Activated T-helper 1 cell treated with anti-CD3 and anti-CD28 coated beads, Interleukin-12 subunit alpha, Interleukin-12 subunit beta, Interleukin-2, Interleukin-4 antibody, amounts not matched to agents 30 ng/mL and 10 ng/mL and 1 ng/mL, durations not matched to agents 14 hours and 24 hours and 36 hours (primary cell): ENCODE measurements around the gene LRRN2. TPM values are rescaled to one million over a fixed set of nuclear protein-coding genes. Genes with fewer than 3 reads are reported as not detected.
"Not testable (repeated sequence)": the region's sequence is repeated elsewhere in the genome, so short reads cannot be mapped to it uniquely, and the experiment has no call there.

Experiments used
- DNase-seq: peaks from one replicate; pipeline ENCODE4 v3.0.0; 2021; ENCODE audit warnings: low spot score
- H3K27ac Mint-ChIP-seq: one replicate; pipeline ENCODE4 v1.8.0; 2021; ENCODE audit warnings: mild to moderate bottlenecking, mixed read lengths
- H3K27me3 Mint-ChIP-seq: one replicate; pipeline ENCODE4 v1.8.0; 2022; ENCODE audit warnings: mild to moderate bottlenecking, moderate library complexity, mixed read lengths; ENCODE audit not compliant: insufficient read depth
- H3K36me3 Mint-ChIP-seq: one replicate; pipeline ENCODE4 v1.8.0; 2021; ENCODE audit warnings: low read depth, mixed read lengths
- H3K4me1 Mint-ChIP-seq: one replicate; pipeline ENCODE4 v1.8.0; 2021; ENCODE audit warnings: low read depth, mixed read lengths
- H3K4me3 Mint-ChIP-seq: one replicate; pipeline ENCODE4 v1.8.0; 2021; ENCODE audit warnings: mild to moderate bottlenecking, moderate library complexity, mixed read lengths
- H3K9me3 Mint-ChIP-seq: one replicate; pipeline ENCODE4 v1.8.0; 2021; ENCODE audit warnings: mixed read lengths
- intact Hi-C: fragments of 100-400 bp; cut with micrococcal nuclease; formaldehyde crosslinking; loops from one replicate; pipeline ENCODE4 v1.15.1; 2024
- total RNA-seq: library from RNA; stranded (reverse); gene quantifications from 2 replicates; pipeline ENCODE4 v1.2.3, GENCODE V29; 2022

Gene LRRN2
- not detected in 2 replicates for total RNA-seq

- intact Hi-C loops: no loop called here
- Mint-ChIP-seq H3K4me3 (peak within 1 kb of the TSS; percentile 68), H3K27ac (no peak within 1 kb of the TSS), H3K4me1 (no peaks in the 10 kb centered on the region), H3K27me3 (peaks cover 45% of the 10 kb centered on the region), H3K9me3 (no peaks in the 10 kb centered on the region), H3K36me3 (no peaks in the 10 kb centered on the region)
- no peak for DNase-seq
These were observed at the start of gene LRRN2 for GRCh38 chr1:204685236-204686006. Gene LRRN2, minus strand, starts transcription at chr1:204685738. Its CDS starts 65,746 bp downstream, at chr1:204619992.

- Mint-ChIP-seq H3K9me3 (peaks cover 9% of the 10 kb centered on the region), H3K27ac (no peak overlapping the region), H3K27me3 (peaks cover 31% of the 10 kb centered on the region), H3K4me1 (no peaks in the 10 kb centered on the region), H3K36me3 (no peaks in the 10 kb centered on the region), H3K4me3 (no peak overlapping the region)
- DNase-seq: no peak
- intact Hi-C loops: no loop called here
These were observed 49.5 kb upstream of the LRRN2 start for GRCh38 chr1:204735042-204735441.

- no peaks in the 10 kb centered on the region for H3K4me1 Mint-ChIP-seq
- no peak for DNase-seq
- H3K27ac Mint-ChIP-seq: no peak overlapping the region
- H3K4me3 Mint-ChIP-seq: no peak overlapping the region
- no peaks in the 10 kb centered on the region for H3K36me3 Mint-ChIP-seq
- intact Hi-C loops: no loop called here
- peaks cover 31% of the 10 kb centered on the region for H3K27me3 Mint-ChIP-seq
- H3K9me3 Mint-ChIP-seq: peaks cover 9% of the 10 kb centered on the region
These were observed 48.5 kb upstream of the LRRN2 start for GRCh38 chr1:204733869-204734596.

- no peak overlapping the region for H3K4me3 Mint-ChIP-seq
- H3K4me1 Mint-ChIP-seq: no peaks in the 10 kb centered on the region
- H3K9me3 Mint-ChIP-seq: peaks cover 4% of the 10 kb centered on the region
- intact Hi-C loops: no loop called here
- no peaks in the 10 kb centered on the region for H3K36me3 Mint-ChIP-seq
- H3K27me3 Mint-ChIP-seq: peaks cover 28% of the 10 kb centered on the region
- no peak for DNase-seq
- no peak overlapping the region for H3K27ac Mint-ChIP-seq
These were observed 47.8 kb upstream of the LRRN2 start for GRCh38 chr1:204733289-204733688.

GRCh38 chr1:204731985-204732575, 46.5 kb upstream of the LRRN2 start:
- H3K4me1 Mint-ChIP-seq: no peaks in the 10 kb centered on the region

GRCh38 chr1:204731509-204731908, 46.0 kb upstream of the LRRN2 start:
- intact Hi-C loops: no loop called here
- H3K36me3 Mint-ChIP-seq: no peaks in the 10 kb centered on the region

More at GRCh38 chr1:204731985-204732575, 46.5 kb upstream of the LRRN2 start:
- no peak for DNase-seq
- Mint-ChIP-seq H3K27me3 (peaks cover 24% of the 10 kb centered on the region), H3K9me3 (peaks cover 4% of the 10 kb centered on the region), H3K36me3 (no peaks in the 10 kb centered on the region), H3K4me3 (no peak overlapping the region), H3K27ac (no peak overlapping the region)
- intact Hi-C loops: no loop called here

GRCh38 chr1:204730826-204731459, 45.4 kb upstream of the LRRN2 start:
- Mint-ChIP-seq H3K27ac (no peak overlapping the region), H3K27me3 (peaks cover 17% of the 10 kb centered on the region), H3K4me3 (no peak overlapping the region), H3K4me1 (peaks cover 6% of the 10 kb centered on the region), H3K9me3 (no peaks in the 10 kb centered on the region), H3K36me3 (no peaks in the 10 kb centered on the region)
- intact Hi-C loops: no loop called here
- no peak for DNase-seq

More at GRCh38 chr1:204731509-204731908, 46.0 kb upstream of the LRRN2 start:
- Mint-ChIP-seq H3K27ac (no peak overlapping the region), H3K4me1 (peaks cover 2% of the 10 kb centered on the region), H3K9me3 (no peaks in the 10 kb centered on the region), H3K27me3 (peaks cover 19% of the 10 kb centered on the region), H3K4me3 (no peak overlapping the region)
- no peak for DNase-seq

- Mint-ChIP-seq H3K4me3 (no peak overlapping the region), H3K27ac (no peak overlapping the region), H3K27me3 (peaks cover 14% of the 10 kb centered on the region), H3K9me3 (no peaks in the 10 kb centered on the region), H3K4me1 (peaks cover 10% of the 10 kb centered on the region), H3K36me3 (no peaks in the 10 kb centered on the region)
- no peak for DNase-seq
- intact Hi-C loops: no loop called here
These were observed 44.0 kb upstream of the LRRN2 start for GRCh38 chr1:204729516-204729915.

- Mint-ChIP-seq H3K9me3 (no peaks in the 10 kb centered on the region), H3K27ac (no peak overlapping the region), H3K36me3 (no peaks in the 10 kb centered on the region), H3K27me3 (peaks cover 14% of the 10 kb centered on the region), H3K4me3 (no peak overlapping the region), H3K4me1 (peaks cover 10% of the 10 kb centered on the region)
- intact Hi-C loops: no loop called here
- DNase-seq: no peak
These were observed 42.9 kb upstream of the LRRN2 start for GRCh38 chr1:204728456-204728855.

- no peaks in the 10 kb centered on the region for H3K9me3 Mint-ChIP-seq
- no peak overlapping the region for H3K4me3 Mint-ChIP-seq
- DNase-seq: no peak
- intact Hi-C loops: no loop called here
- H3K4me1 Mint-ChIP-seq: peaks cover 10% of the 10 kb centered on the region
- no peak overlapping the region for H3K27ac Mint-ChIP-seq
- H3K27me3 Mint-ChIP-seq: peaks cover 14% of the 10 kb centered on the region
- no peaks in the 10 kb centered on the region for H3K36me3 Mint-ChIP-seq
These were observed 42.5 kb upstream of the LRRN2 start for GRCh38 chr1:204728045-204728444.

- intact Hi-C loops, H3K4me3 Mint-ChIP-seq: not testable (repeated sequence)
These were observed 41.9 kb upstream of the LRRN2 start for GRCh38 chr1:204727438-204727837.

GRCh38 chr1:204726478-204726877, 40.9 kb upstream of the LRRN2 start:
- no peak overlapping the region for H3K4me3 Mint-ChIP-seq
- no peak for DNase-seq
- no peaks in the 10 kb centered on the region for H3K36me3 Mint-ChIP-seq
- H3K27me3 Mint-ChIP-seq: peaks cover 12% of the 10 kb centered on the region
- peak overlapping the region; percentile 25 for H3K27ac Mint-ChIP-seq
- intact Hi-C loops: no loop called here
- H3K4me1 Mint-ChIP-seq: peaks cover 10% of the 10 kb centered on the region
- H3K9me3 Mint-ChIP-seq: no peaks in the 10 kb centered on the region

More at GRCh38 chr1:204727438-204727837, 41.9 kb upstream of the LRRN2 start:
- H3K36me3 Mint-ChIP-seq, H3K9me3 Mint-ChIP-seq, H3K4me1 Mint-ChIP-seq, H3K27ac Mint-ChIP-seq, DNase-seq: not testable (repeated sequence)
- H3K27me3 Mint-ChIP-seq: peaks cover 14% of the 10 kb centered on the region
